PC-3 (cell line): ENCODE measurements around the gene PTPRD. TPM values are rescaled to one million over a fixed set of nuclear protein-coding genes. Genes with fewer than 3 reads are reported as not detected.

Source experiments
- ATAC-seq: fragments of 200-7000 bp; cut with Tn5 transposase; 2 replicates; pipeline ENCODE4 v1.9.1; 2020; ENCODE audit warnings: mild to moderate bottlenecking, moderate library complexity
- BruUV-seq: library from RNA; stranded (reverse); fragments of 400-500 nt; replicated peaks from 2 replicates; lab custom pipeline; 2021; lab: Mats Ljungman, UMichigan
- CTCF ChIA-PET: fragments of 300-600 bp; sonication (Branson Sonifier 250); formaldehyde crosslinking; loops from one replicate; lab custom pipeline; 2022; ENCODE audit warnings: antibody characterized with exemption; lab: Charles Lee
- POLR2A ChIA-PET: fragments of 300-600 bp; sonication (Branson Sonifier 250); formaldehyde crosslinking; loops from one replicate; lab custom pipeline; 2022; ENCODE audit warnings: antibody characterized with exemption; ENCODE audit not compliant: unreplicated experiment; lab: Charles Lee
- DNase-seq: peaks from one replicate; pipeline ENCODE4 v3.0.0-alpha.2; 2015
- H2AFZ ChIP-seq: fragments of 300-600 bp; sonication (generic); 2 replicates; pipeline ENCODE4 v1.6.0; 2016; ENCODE audit warnings: antibody characterized with exemption, low read length
- H3F3A ChIP-seq: fragments of 300-600 bp; sonication (generic); one replicate; pipeline ENCODE4 v1.6.0; 2017; ENCODE audit warnings: antibody characterized with exemption, low read length, control low read depth, mild to moderate bottlenecking; ENCODE audit not compliant: unreplicated experiment
- H3K27ac ChIP-seq: fragments of 300-600 bp; sonication (generic); 2 replicates; pipeline ENCODE4 v1.5.1; 2016; ENCODE audit warnings: mild to moderate bottlenecking, low read length
- H3K27me3 ChIP-seq: fragments of 300-600 bp; sonication (generic); 2 replicates; pipeline ENCODE4 v1.6.1; 2016; ENCODE audit warnings: low read length, mixed read lengths
- H3K36me3 ChIP-seq: fragments of 300-600 bp; sonication (generic); 2 replicates; pipeline ENCODE4 v1.6.1; 2016; ENCODE audit warnings: low read depth, mixed run types, low read length, mixed read lengths
- H3K4me1 ChIP-seq: fragments of 300-600 bp; sonication (generic); 2 replicates; pipeline ENCODE4 v1.5.1; 2016; ENCODE audit warnings: low read length; ENCODE audit not compliant: insufficient read depth
- H3K4me2 ChIP-seq: fragments of 300-600 bp; sonication (generic); 2 replicates; pipeline ENCODE4 v1.6.0; 2016; ENCODE audit warnings: low read length
- H3K4me3 ChIP-seq: fragments of 300-600 bp; sonication (generic); 2 replicates; pipeline ENCODE4 v1.5.1; 2016; ENCODE audit warnings: mild to moderate bottlenecking, low read length, mixed read lengths
- H3K79me2 ChIP-seq: fragments of 300-600 bp; sonication (generic); 2 replicates; pipeline ENCODE4 v1.6.1; 2017; ENCODE audit warnings: low read length, mixed read lengths
- H3K9ac ChIP-seq: fragments of 300-600 bp; sonication (generic); 2 replicates; pipeline ENCODE4 v1.6.0; 2016; ENCODE audit warnings: mild to moderate bottlenecking, low read length
- H3K9me2 ChIP-seq: fragments of 300-600 bp; sonication (generic); replicated peaks from 2 replicates; pipeline ENCODE4 v1.6.1; 2016; ENCODE audit warnings: mixed run types, low read length, mixed read lengths
- H3K9me3 ChIP-seq: fragments of 300-600 bp; sonication (generic); 2 replicates; pipeline ENCODE4 v1.6.1; 2016; ENCODE audit warnings: low read length, mixed read lengths
- H4K20me1 ChIP-seq: fragments of 300-600 bp; sonication (generic); 2 replicates; pipeline ENCODE4 v1.6.1; 2016; ENCODE audit warnings: low read length, mixed read lengths
- CTCF ChIP-seq: fragments of 300-600 bp; sonication (generic); conservative IDR thresholded peaks from 2 replicates; pipeline ENCODE4 v1.5.1; 2017; ENCODE audit warnings: antibody characterized with exemption, low read depth, mild to moderate bottlenecking, low read length
- EZH2 ChIP-seq: fragments of 300-600 bp; sonication (generic); IDR thresholded peaks from one replicate; pipeline ENCODE4 v1.6.1; 2017; ENCODE audit warnings: antibody characterized with exemption, mild to moderate bottlenecking, low read length; ENCODE audit not compliant: unreplicated experiment
- EZH2phosphoT487 ChIP-seq: fragments of 300-600 bp; sonication (generic); IDR thresholded peaks from 2 replicates; pipeline ENCODE4 v1.6.1; 2018; ENCODE audit warnings: mild to moderate bottlenecking, antibody characterized with exemption, low read length, borderline replicate concordance
- intact Hi-C: fragments of 100-400 bp; cut with micrococcal nuclease; formaldehyde crosslinking; loops from 2 replicates; pipeline ENCODE4 v1.9.0; 2023
- total RNA-seq: library from RNA; depleted of rRNA; stranded (reverse); fragments of >200 nt; gene quantifications from 2 replicates; pipeline ENCODE4 v1.2.3, GENCODE V29; 2014

Gene PTPRD
- total RNA-seq, 1 experiment from 2014 or later: not detected

DNA sequence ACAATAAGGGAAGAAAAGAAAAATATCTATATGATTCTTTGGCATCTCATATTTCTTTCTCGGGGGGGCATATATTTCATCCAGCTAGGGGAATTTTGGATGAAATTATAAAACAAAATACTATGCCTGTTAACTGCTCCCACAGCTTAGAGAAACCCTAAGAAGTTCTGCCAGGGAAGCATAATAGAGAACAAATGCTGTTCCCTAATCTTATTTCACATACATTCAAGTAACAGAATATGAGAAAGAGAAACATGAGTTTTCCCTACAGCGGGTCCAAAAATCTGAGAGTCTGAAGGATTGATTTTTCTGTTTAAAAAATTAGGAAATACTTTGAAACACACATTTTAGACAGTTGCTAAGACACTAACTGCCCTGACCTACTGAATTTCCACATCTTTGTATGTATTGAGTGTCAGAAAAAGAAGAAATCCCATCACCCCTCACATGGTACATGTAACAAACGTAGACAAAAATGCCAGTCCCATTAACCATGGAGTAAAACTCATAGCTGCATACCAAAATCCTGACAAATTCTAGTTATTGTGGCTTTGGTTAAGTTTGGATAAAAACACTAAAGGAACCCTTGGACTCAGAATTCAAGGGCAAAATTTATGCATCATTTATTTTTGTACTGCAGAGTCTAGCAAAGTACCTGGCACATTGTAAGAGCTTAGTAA is 2193.1 kb downstream of the PTPRD start:
- CTCF ChIA-PET: no interaction called here
- ATAC-seq: no peak
- intact Hi-C loops: no loop called here

GRCh38 chr9:8417341-8417740 is 2195.5 kb downstream of the PTPRD start:
- no peaks in the 10 kb centered on the region for H3K36me3 ChIP-seq
- no peaks in the 10 kb centered on the region for H3F3A ChIP-seq
- H3K4me1 ChIP-seq: no peaks in the 10 kb centered on the region
- ChIA-PET POLR2A (no interaction called here), CTCF (no interaction called here)
- no peak overlapping the region for H3K9ac ChIP-seq
- H3K27ac ChIP-seq: no peak overlapping the region
- no peak overlapping the region for H2AFZ ChIP-seq
- no peaks in the 10 kb centered on the region for H3K9me3 ChIP-seq
- DNase-seq (no peak), ATAC-seq (no peak)
- H3K4me3 ChIP-seq: no peak overlapping the region
- intact Hi-C loops: no loop called here
- BruUV-seq: no TSS peak
- no peaks in the 10 kb centered on the region for H3K79me2 ChIP-seq
- H3K9me2 ChIP-seq: no peaks in the 10 kb centered on the region
- no peaks in the 10 kb centered on the region for H4K20me1 ChIP-seq
- H3K4me2 ChIP-seq: no peak overlapping the region
- TF ChIP-seq CTCF: no peak
- no peak for TF ChIP-seq EZH2
- no peak for TF ChIP-seq EZH2phosphoT487
- no peaks in the 10 kb centered on the region for H3K27me3 ChIP-seq

More for the DNA sequence above, 2193.1 kb downstream of the PTPRD start:
- no TSS peak for BruUV-seq
- Histone ChIP-seq H2AFZ (no peak overlapping the region), H4K20me1 (no peaks in the 10 kb centered on the region), H3K4me2 (no peak overlapping the region), H3K4me1 (no peaks in the 10 kb centered on the region), H3F3A (no peaks in the 10 kb centered on the region), H3K79me2 (no peaks in the 10 kb centered on the region), H3K9me2 (no peaks in the 10 kb centered on the region), H3K36me3 (no peaks in the 10 kb centered on the region), H3K27me3 (no peaks in the 10 kb centered on the region), H3K4me3 (no peak overlapping the region), H3K9me3 (no peaks in the 10 kb centered on the region), H3K27ac (no peak overlapping the region), H3K9ac (no peak overlapping the region)
- no peak for DNase-seq
- POLR2A ChIA-PET: no interaction called here
- TF ChIP-seq CTCF (no peak), EZH2phosphoT487 (no peak), EZH2 (no peak)

GRCh38 chr9:8412327-8412726 is 2200.5 kb downstream of the PTPRD start:
- H3K27me3 ChIP-seq: no peaks in the 10 kb centered on the region
- H4K20me1 ChIP-seq: no peaks in the 10 kb centered on the region
- H3K79me2 ChIP-seq: no peaks in the 10 kb centered on the region
- H3K27ac ChIP-seq: no peak overlapping the region
- intact Hi-C loops: no loop called here
- H3K9me2 ChIP-seq: no peaks in the 10 kb centered on the region
- no peak overlapping the region for H3K9ac ChIP-seq
- no peak overlapping the region for H2AFZ ChIP-seq
- no peak overlapping the region for H3K4me3 ChIP-seq
- H3F3A ChIP-seq: no peaks in the 10 kb centered on the region
- ChIA-PET CTCF (no interaction called here), POLR2A (no interaction called here)
- DNase-seq (no peak), ATAC-seq (no peak)
- TF ChIP-seq EZH2 (no peak), EZH2phosphoT487 (no peak), CTCF (no peak)
- no peaks in the 10 kb centered on the region for H3K36me3 ChIP-seq
- no peak overlapping the region for H3K4me2 ChIP-seq
- no peaks in the 10 kb centered on the region for H3K9me3 ChIP-seq
- no peaks in the 10 kb centered on the region for H3K4me1 ChIP-seq
- no TSS peak for BruUV-seq
